Measurements from ENCODE around the gene HIRA.

DNA sequence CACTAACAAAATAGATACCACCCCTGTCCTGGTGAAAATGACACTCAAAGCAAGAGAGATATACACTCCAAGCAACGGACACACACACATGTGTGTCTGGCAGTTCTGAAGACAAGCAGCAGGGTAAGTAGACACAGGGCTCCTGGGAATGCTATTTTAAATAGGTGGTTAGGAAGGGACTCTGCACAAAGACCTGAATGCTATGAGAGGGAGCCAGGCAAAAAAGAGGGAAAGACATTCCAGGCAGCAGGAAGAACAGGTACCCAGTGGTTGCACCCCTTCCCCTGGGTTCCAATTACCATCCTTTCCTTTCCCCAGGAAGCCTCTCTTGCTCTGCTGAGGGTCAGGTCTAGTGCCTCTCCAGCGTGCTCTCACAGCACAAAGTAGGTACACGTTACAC, 44.5 kb upstream of the HIRA start:
- TF ChIP-seq, protein P1, sequence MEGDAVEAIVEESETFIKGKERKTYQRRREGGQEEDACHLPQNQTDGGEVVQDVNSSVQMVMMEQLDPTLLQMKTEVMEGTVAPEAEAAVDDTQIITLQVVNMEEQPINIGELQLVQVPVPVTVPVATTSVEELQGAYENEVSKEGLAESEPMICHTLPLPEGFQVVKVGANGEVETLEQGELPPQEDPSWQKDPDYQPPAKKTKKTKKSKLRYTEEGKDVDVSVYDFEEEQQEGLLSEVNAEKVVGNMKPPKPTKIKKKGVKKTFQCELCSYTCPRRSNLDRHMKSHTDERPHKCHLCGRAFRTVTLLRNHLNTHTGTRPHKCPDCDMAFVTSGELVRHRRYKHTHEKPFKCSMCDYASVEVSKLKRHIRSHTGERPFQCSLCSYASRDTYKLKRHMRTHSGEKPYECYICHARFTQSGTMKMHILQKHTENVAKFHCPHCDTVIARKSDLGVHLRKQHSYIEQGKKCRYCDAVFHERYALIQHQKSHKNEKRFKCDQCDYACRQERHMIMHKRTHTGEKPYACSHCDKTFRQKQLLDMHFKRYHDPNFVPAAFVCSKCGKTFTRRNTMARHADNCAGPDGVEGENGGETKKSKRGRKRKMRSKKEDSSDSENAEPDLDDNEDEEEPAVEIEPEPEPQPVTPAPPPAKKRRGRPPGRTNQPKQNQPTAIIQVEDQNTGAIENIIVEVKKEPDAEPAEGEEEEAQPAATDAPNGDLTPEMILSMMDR (IDR thresholded peaks at IDR 0.05), result no peak
- no peak for TF ChIP-seq POLR2A (IDR thresholded peaks at IDR 0.05)
- no peak for TF ChIP-seq POLR2AphosphoS5 (IDR thresholded peaks at IDR 0.05)
